SW480 (cell line): ENCODE results near the gene PHF2.

Experiments
- DNase-seq: peaks from one replicate; pipeline ENCODE4 v3.0.0-alpha.2; 2016; ENCODE audit warnings: low spot score

The PHF2 gene

GRCh38 chr9:93678199-93679019 is 102.0 kb downstream of the PHF2 start:
- DNase-seq, result no peak

GRCh38 chr9:93679536-93680442 is 103.4 kb downstream of the PHF2 start:
- no peak for DNase-seq

- no peak for DNase-seq
Observed at GRCh38 chr9:93680443-93681268, 104.3 kb downstream of the PHF2 start.

- DNase-seq, result no peak
Observed at GRCh38 chr9:93681269-93682154, 105.1 kb downstream of the PHF2 start.

GRCh38 chr9:93682155-93682968 is 106.0 kb downstream of the PHF2 start:
- peak; percentile 62 for DNase-seq

GRCh38 chr9:93683331-93684134 is 107.1 kb downstream of the PHF2 start:
- DNase-seq, result no peak

- DNase-seq, result no peak
Observed at GRCh38 chr9:93684161-93684765, 107.9 kb downstream of the PHF2 start.

GRCh38 chr9:93684806-93685543 is 108.6 kb downstream of the PHF2 start:
- peak; percentile 10 for DNase-seq

- no peak for DNase-seq
Observed at GRCh38 chr9:93686127-93686879, 109.9 kb downstream of the PHF2 start.

GRCh38 chr9:93686880-93687236 is 110.5 kb downstream of the PHF2 start:
- no peak for DNase-seq

GRCh38 chr9:93690618-93691017 is 114.2 kb downstream of the PHF2 start:
- no peak for DNase-seq

GRCh38 chr9:93693129-93693528 is 116.7 kb downstream of the PHF2 start:
- DNase-seq, result no peak

GRCh38 chr9:93697352-93698139 is 121.2 kb downstream of the PHF2 start:
- no peak for DNase-seq

GRCh38 chr9:93698140-93698908 is 121.9 kb downstream of the PHF2 start:
- no peak for DNase-seq

GRCh38 chr9:93699650-93700049 is 123.3 kb downstream of the PHF2 start:
- no peak for DNase-seq
